Effector memory CD4-positive, alpha-beta T cell (primary cell): ENCODE measurements around the gene C14orf39.

Experiments used
- DNase-seq, 3 donors: peaks; one replicate each; pipeline ENCODE4 v3.0.0-alpha.2; 2020
- H3K27ac ChIP-seq: 2 replicates; pipeline ENCODE4 v1.7.0; 2013; ENCODE audit warnings: mild to moderate bottlenecking, low read length, moderate library complexity; ENCODE audit not compliant: insufficient read depth, poor library complexity, severe bottlenecking
- H3K27me3 ChIP-seq: replicated peaks from 2 replicates; pipeline ENCODE4 v1.7.0; 2013; ENCODE audit warnings: mild to moderate bottlenecking, low read length; ENCODE audit not compliant: insufficient read depth, control insufficient read depth, poor library complexity, severe bottlenecking
- H3K36me3 ChIP-seq: 2 replicates; pipeline ENCODE4 v1.7.0; 2013; ENCODE audit warnings: mild to moderate bottlenecking, low read length, moderate library complexity; ENCODE audit not compliant: control insufficient read depth, insufficient read depth
- H3K4me1 ChIP-seq: 2 replicates; pipeline ENCODE4 v1.7.0; 2013; ENCODE audit warnings: low read length, mild to moderate bottlenecking; ENCODE audit not compliant: control insufficient read depth, insufficient read depth, poor library complexity, severe bottlenecking
- H3K4me3 ChIP-seq: 2 replicates; pipeline ENCODE4 v1.7.0; 2013; ENCODE audit warnings: low read length, low read depth, mild to moderate bottlenecking; ENCODE audit not compliant: insufficient read depth, poor library complexity, severe bottlenecking
- H3K9me3 ChIP-seq: 2 replicates; pipeline ENCODE4 v1.7.0; 2013; ENCODE audit warnings: mild to moderate bottlenecking, low read length, moderate library complexity; ENCODE audit not compliant: control insufficient read depth
- total RNA-seq, 3 donors: gene quantifications; one replicate each; lab custom pipeline; 2026; lab: John Stamatoyannopoulos, UW

Gene C14orf39, protein sequence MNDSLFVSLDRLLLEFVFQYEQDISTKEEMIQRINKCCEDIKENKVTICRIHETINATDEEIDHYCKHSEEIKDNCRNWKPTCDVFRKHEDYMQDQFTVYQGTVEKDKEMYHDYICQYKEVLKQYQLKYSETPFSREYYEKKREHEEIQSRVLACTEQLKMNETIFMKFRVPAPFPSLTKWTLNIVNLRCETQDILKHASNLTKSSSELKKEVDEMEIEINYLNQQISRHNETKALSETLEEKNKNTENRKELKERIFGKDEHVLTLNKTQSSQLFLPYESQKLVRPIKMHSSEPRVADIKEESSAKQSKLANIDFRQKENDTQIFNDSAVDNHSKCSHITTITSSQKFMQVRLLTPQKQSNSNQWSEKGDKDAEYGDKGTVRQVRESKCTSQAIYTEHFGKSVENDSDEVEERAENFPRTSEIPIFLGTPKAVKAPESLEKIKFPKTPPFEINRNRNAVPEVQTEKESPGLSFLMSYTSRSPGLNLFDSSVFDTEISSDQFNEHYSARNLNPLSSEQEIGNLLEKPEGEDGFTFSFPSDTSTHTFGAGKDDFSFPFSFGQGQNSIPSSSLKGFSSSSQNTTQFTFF
- total RNA-seq = 0 reads per million in 3 donors

DNA sequence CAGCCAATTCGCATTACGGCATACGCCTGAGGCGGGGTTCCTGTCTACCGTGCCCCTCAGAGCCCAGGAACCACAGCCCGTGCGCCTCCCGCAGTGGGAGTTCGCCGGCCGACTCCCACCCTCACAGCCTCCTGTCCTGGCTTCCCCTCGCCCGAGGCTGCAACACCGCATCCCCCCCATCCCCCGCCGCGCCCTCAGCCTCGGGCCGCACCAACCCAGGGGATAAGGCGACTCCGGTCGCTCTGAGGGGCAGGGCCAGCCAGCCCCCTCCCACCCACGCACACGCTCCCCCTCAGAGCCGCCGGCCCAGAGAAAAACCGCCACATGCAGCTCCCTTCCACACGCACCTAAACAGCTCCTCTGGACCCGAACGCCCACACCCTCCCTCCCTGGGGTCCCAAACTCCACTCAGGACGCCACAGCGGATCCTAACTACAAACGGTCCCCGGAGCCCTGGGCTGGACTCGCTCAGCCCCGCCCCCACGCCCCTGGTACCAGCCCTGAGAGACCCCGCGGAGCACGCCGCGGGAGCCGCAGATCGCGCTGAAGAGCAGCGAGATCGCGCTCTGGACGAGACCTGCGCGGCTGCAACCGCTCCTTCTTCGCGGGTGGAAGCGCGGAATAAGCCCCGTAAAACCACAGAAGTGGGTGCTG lies at the start of gene C14orf39:
Gene C14orf39, minus strand, starts transcription at position 466 of the 654 bp plus-strand sequence. CDS start 985 bp downstream, outside the sequence.
- Histone ChIP-seq H3K9me3 (no peaks in the 10 kb centered on the region), H3K36me3 (no peaks in the 10 kb centered on the region), H3K27me3 (peaks cover 6% of the 10 kb centered on the region), H3K4me3 (no peak within 1 kb of the TSS), H3K27ac (no peak within 1 kb of the TSS), H3K4me1 (no peaks in the 10 kb centered on the region)
- DNase-seq = no peak

DNA sequence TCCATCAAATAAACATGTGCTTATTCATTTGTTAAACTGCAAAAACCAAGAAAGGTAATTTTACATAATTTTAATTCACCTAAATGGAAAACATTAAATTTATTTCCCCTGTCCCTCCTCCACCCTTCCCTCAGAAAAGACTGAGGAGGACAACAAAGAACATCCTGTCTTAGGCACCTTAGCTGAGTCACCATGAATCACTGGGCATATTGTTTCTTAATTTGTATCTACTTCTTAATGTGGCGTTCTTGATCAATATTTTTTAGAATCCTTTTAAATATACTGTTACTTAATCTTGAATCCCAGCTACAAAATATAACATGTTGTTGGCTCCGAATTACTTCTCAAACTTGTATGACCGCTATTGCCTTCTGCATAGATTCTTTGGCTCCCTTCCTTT lies 46.6 kb upstream of the C14orf39 start:
- H3K27ac ChIP-seq = no peak overlapping the region
- no peaks in the 10 kb centered on the region for H3K4me1 ChIP-seq
- H3K27me3 ChIP-seq = peaks cover 3% of the 10 kb centered on the region
- H3K9me3 ChIP-seq = no peaks in the 10 kb centered on the region
- no peak for DNase-seq
- H3K4me3 ChIP-seq = no peak overlapping the region
- no peaks in the 10 kb centered on the region for H3K36me3 ChIP-seq

DNA sequence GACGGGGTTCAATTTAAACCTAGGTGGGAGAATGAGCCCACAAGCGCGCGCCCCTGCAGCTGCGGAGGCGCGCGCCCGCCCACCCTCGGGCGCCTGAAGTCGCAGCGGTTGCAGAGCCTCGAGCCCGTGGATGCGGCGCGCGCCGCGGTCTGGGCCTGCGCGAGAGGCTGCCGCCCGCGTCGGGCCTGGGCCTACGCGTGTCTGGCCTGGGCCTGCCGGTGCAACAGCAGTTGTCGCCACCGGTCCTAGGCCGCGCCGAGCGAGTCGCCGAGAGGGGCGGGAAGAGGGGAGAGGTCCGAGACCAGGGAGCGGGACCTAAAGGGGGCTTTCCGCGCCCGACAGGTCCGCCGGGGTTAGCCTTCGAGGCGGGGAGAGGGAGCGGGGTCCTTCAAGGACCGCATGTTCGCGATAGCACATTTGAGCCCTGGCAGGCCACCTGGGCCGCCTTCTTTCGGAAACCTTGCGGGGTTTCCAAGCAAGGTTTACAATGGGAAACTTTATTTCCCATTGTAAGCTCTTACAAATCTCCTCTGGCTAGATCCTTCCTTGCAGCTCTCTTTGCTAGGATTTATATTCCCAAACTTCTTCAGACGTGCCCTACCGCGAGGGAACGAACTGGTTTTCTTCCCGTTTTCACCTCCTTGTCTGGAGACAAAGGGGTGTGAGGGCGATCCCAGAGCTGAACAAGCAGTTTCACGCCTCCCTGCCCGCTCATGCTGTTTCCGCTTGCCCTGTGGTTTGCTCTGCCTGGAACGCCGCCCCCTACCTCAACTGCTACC lies 29.8 kb upstream of the C14orf39 start:
- Histone ChIP-seq H3K36me3 (no peaks in the 10 kb centered on the region), H3K4me1 (peaks cover 16% of the 10 kb centered on the region), H3K9me3 (no peaks in the 10 kb centered on the region), H3K27ac (no peak overlapping the region), H3K4me3 (no peak overlapping the region), H3K27me3 (peaks cover 54% of the 10 kb centered on the region)
- DNase-seq = no peak

DNA sequence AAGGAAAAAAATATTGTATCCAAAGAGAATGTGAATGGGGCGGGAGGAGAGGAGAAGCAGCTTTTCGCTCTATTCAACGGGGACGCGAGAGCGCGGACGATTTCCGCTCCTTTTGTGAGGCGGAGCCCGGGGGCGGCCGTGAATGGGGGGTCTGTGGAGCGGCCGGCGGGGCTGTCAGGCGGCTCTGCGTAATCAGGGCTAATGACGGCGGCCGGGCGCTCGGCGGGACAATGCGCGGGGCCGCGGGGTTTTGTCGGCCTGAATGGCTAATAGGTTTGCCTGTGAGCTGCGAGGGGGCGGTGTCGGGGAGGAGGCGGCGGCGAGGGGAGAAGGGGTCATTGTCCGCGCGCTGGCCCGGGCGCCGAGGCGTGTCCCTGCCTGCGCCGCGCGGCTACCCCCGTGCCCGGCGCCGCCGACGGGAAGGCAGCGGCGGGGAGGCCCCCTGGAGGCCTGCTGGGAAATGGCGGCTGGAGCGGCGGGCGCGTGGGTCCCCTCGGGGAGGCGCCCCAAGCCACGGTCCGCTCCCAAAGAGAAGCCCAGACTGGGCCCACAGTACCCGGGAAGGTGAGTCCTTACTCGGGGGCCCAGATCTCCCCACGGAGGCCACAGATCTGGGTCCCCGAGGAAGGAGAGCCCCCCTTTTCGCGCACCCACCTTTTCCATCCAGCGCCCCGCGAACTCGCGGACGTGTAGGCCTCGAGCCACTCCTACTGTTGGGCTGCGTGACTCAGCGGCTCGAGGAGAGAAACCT lies 29.1 kb upstream of the C14orf39 start:
- Histone ChIP-seq H3K27me3 (peaks cover 62% of the 10 kb centered on the region), H3K4me1 (peaks cover 22% of the 10 kb centered on the region), H3K4me3 (no peak overlapping the region), H3K9me3 (no peaks in the 10 kb centered on the region), H3K36me3 (no peaks in the 10 kb centered on the region), H3K27ac (no peak overlapping the region)
- DNase-seq = no peak

DNA sequence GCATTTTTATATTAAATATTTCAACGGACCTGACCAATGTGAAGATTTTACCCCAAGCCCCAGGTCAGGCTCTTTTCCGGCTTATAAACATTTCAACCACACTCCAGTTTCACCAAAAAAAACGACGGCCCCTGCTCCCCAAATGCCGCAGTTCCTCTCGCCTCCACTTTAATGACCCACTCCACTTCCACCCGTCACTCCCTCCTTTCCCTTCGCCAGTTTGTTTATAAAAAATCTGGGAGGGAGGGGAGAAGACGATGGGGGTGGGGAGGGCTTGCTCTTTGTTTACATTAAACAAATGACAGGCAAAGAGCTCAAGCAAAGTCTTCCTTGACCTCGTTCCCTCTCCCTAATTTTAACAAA lies 28.5 kb upstream of the C14orf39 start:
- DNase-seq = no peak
- H3K4me3 ChIP-seq = no peak overlapping the region
- peaks cover 67% of the 10 kb centered on the region for H3K27me3 ChIP-seq
- H3K27ac ChIP-seq = no peak overlapping the region
- peaks cover 22% of the 10 kb centered on the region for H3K4me1 ChIP-seq
- H3K9me3 ChIP-seq = no peaks in the 10 kb centered on the region
- no peaks in the 10 kb centered on the region for H3K36me3 ChIP-seq

DNA sequence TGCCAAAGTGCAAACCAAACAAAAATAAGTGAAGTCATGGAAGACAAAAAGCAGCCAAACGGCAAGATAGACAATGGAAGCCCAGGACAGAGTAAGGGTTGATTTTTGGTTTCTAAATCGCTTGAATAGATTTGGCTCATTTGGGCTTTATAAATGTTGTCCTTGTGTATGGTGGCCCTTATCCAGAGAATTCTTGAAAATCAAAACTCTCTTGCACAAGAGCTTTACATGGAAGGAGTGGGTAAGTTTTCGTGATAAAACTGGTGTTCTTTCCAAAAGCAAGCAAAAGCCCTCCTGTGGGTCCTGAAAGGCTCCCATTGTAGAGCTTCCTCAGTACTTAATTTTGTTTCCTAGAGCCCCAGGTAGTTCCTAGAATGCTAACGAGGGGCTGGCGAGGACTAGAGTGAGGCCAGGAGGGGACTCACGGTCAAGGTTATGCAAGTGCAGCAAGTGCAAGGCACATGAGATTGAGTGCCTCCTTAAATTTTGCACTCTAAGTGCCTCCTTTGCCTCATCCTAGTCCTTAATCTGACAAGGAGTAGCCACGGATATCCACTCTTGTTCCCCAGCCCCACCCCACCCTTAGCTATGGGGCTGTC lies 27.2 kb upstream of the C14orf39 start:
- H3K27ac ChIP-seq = no peak overlapping the region
- H3K4me1 ChIP-seq = peaks cover 22% of the 10 kb centered on the region
- no peaks in the 10 kb centered on the region for H3K9me3 ChIP-seq
- H3K36me3 ChIP-seq = no peaks in the 10 kb centered on the region
- no peak overlapping the region for H3K4me3 ChIP-seq
- no peak for DNase-seq
- H3K27me3 ChIP-seq = peaks cover 79% of the 10 kb centered on the region

DNA sequence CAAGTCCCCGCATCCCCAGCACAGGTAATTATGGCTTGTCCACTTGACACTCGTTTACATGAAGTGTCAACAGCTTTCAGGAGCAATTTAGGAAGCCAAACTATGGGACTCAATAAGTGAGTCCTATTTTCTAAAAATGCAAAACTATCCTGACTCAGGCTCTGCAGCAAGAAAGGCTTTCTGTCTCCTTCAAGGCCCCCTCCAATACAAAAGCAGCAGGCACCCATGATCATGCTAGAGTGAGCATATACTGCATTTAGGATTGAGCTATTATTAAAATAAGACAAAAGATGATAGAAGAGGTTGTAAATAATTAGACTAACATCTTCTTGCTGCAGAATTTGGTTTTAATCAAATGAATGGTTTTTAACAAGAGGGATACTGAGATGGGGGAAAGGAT lies 26.3 kb upstream of the C14orf39 start:
- H3K4me1 ChIP-seq = peaks cover 22% of the 10 kb centered on the region
- H3K4me3 ChIP-seq = no peak overlapping the region
- no peak overlapping the region for H3K27ac ChIP-seq
- no peaks in the 10 kb centered on the region for H3K36me3 ChIP-seq
- H3K27me3 ChIP-seq = peaks cover 83% of the 10 kb centered on the region
- no peak for DNase-seq
- H3K9me3 ChIP-seq = no peaks in the 10 kb centered on the region

DNA sequence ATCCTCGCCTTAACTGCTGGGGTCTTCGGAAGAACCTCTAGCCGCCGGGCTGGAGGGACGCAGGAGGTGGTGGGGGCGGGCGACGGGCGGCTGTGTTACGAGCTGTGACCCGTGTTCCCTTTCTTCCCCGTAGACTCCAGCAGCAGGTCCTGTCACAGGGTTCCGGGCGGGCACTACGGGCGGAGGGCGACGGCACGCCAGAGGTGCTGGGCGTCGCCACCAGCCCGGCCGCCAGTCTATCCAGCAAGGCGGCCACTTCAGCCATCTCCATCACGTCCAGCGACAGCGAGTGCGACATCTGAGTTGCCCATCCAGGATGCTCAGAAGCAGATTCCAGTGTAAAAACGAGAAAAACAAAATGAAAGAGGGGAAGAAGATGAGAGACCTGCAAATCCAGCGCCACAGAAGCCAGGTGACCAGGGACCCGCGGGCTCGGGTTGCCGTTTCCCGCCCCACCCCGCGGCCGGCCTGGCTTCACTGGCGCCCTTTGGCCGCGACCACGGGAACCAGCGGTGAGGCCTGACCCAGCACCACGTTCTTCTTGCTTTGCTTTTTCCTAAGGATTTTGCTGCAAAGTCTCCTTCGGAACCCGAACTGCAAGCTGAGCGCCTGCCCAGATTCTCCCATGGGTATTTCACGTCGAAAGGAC lies 25.2 kb upstream of the C14orf39 start:
- H3K9me3 ChIP-seq = no peaks in the 10 kb centered on the region
- peak overlapping the region; percentile 29 for H3K4me3 ChIP-seq
- H3K27ac ChIP-seq = no peak overlapping the region
- H3K36me3 ChIP-seq = no peaks in the 10 kb centered on the region
- no peak for DNase-seq
- H3K4me1 ChIP-seq = peaks cover 22% of the 10 kb centered on the region
- peaks cover 86% of the 10 kb centered on the region for H3K27me3 ChIP-seq
